Common myeloid progenitor, CD34-positive (primary cell): ENCODE data around the gene LIPH.

Experiments used
- CTCF ChIA-PET: fragments of 350-600 bp; sonication (Branson Sonifier 250); formaldehyde crosslinking; loops from one replicate; lab custom pipeline; 2021; ENCODE audit warnings: antibody characterized with exemption; lab: Charles Lee
- POLR2A ChIA-PET: fragments of 350-600 bp; sonication (Branson Sonifier 250); formaldehyde crosslinking; loops from one replicate; lab custom pipeline; 2021; ENCODE audit warnings: antibody characterized with exemption; lab: Charles Lee
- DNase-seq, 3 donors: peaks; one replicate each; pipeline versions ENCODE4 v3.0.0 to v3.0.0-alpha.2; 2013
- H3K27ac ChIP-seq, 2 experiments: 1 replicate in 1 of 2; 2 replicates in 1 of 2; pipeline ENCODE4 v1.7.0; 2013; ENCODE audit warnings: inconsistent platforms in 2 of 2, low read length in 2 of 2, mild to moderate bottlenecking in 2 of 2, low read depth in 1 of 2, moderate library complexity in 1 of 2; ENCODE audit not compliant: severe bottlenecking in 2 of 2, insufficient read depth in 1 of 2, poor library complexity in 1 of 2
- H3K27me3 ChIP-seq, 5 experiments: replicated peaks in 2 of 5; 1 replicate in 3 of 5; 2 replicates in 2 of 5; pipeline versions ENCODE4 v1.6.1 to v1.7.0; 2013; ENCODE audit warnings: low read length in 4 of 5, mild to moderate bottlenecking in 2 of 5, moderate library complexity in 2 of 5, inconsistent platforms in 1 of 5; ENCODE audit not compliant: insufficient read depth in 5 of 5, control insufficient read depth in 4 of 5
- H3K36me3 ChIP-seq, 4 experiments: 1 replicate in 2 of 4; 2 replicates in 2 of 4; pipeline versions ENCODE4 v1.6.1 to v1.7.0; 2013; ENCODE audit warnings: low read length in 3 of 4, control low read depth in 1 of 4, mild to moderate bottlenecking in 1 of 4; ENCODE audit not compliant: control insufficient read depth in 4 of 4, insufficient read depth in 4 of 4
- H3K4me1 ChIP-seq, 4 experiments: 1 replicate in 3 of 4; 2 replicates in 1 of 4; pipeline versions ENCODE4 v1.6.1 to v1.7.1; 2013; ENCODE audit warnings: low read length in 3 of 4, mild to moderate bottlenecking in 3 of 4, control low read depth in 1 of 4, inconsistent platforms in 1 of 4, moderate library complexity in 1 of 4; ENCODE audit not compliant: control insufficient read depth in 4 of 4, insufficient read depth in 4 of 4; ENCODE audit errors: control extremely low read depth in 1 of 4
- H3K4me3 ChIP-seq, 7 experiments: 1 replicate in 4 of 7; 2 replicates in 3 of 7; pipeline versions ENCODE4 v1.5.1 to v1.7.0; 2013; ENCODE audit warnings: mild to moderate bottlenecking in 7 of 7, low read length in 6 of 7, moderate library complexity in 6 of 7, inconsistent platforms in 2 of 7, low read depth in 2 of 7, control low read depth in 1 of 7; ENCODE audit not compliant: insufficient read depth in 4 of 7, control insufficient read depth in 1 of 7; ENCODE audit errors: extremely low read depth in 1 of 7
- H3K9me3 ChIP-seq, 5 experiments: 1 replicate in 4 of 5; 2 replicates in 1 of 5; pipeline versions ENCODE4 v1.6.1 to v1.7.1; 2013; ENCODE audit warnings: low read length in 4 of 5, mild to moderate bottlenecking in 2 of 5, inconsistent platforms in 1 of 5, low read depth in 1 of 5, moderate library complexity in 1 of 5; ENCODE audit not compliant: control insufficient read depth in 4 of 5, insufficient read depth in 2 of 5; ENCODE audit errors: control extremely low read depth in 1 of 5
- WGBS: methylation state at CpG from one replicate; pipeline ENCODE4 v1.1.5; 2013; ENCODE audit not compliant: insufficient coverage; 5-methylcytosine and 5-hydroxymethylcytosine counted together

LIPH gene

GRCh38 chr3:185549651-185550111 is 2.7 kb downstream of the LIPH start:
- no peak overlapping the region for H3K27ac ChIP-seq
- 100% methylated on average over 3 of the region's 3 CpGs for WGBS
- H3K4me3 ChIP-seq: no peak overlapping the region
- ChIA-PET POLR2A (no interaction called here), CTCF (no interaction called here)
- no peaks in the 10 kb centered on the region for H3K27me3 ChIP-seq
- no peaks in the 10 kb centered on the region for H3K9me3 ChIP-seq
- no peak for DNase-seq
- peaks cover 0 to 2% (median 0%) of the 10 kb centered on the region in 4 experiments for H3K4me1 ChIP-seq
- H3K36me3 ChIP-seq: no peaks in the 10 kb centered on the region

GRCh38 chr3:185549122-185549521 is 3.3 kb downstream of the LIPH start:
- Histone ChIP-seq H3K4me1 (peaks cover 0 to 2% (median 0%) of the 10 kb centered on the region in 4 experiments), H3K4me3 (no peak overlapping the region), H3K27ac (no peak overlapping the region), H3K9me3 (no peaks in the 10 kb centered on the region), H3K27me3 (no peaks in the 10 kb centered on the region), H3K36me3 (no peaks in the 10 kb centered on the region)
- peak; percentile 14 to 40 (median 38) for DNase-seq
- ChIA-PET POLR2A (no interaction called here), CTCF (no interaction called here)
- WGBS: 100% methylated on average over 1 of the region's 3 CpGs

GRCh38 chr3:185540695-185541094 is 11.7 kb downstream of the LIPH start:
- Histone ChIP-seq H3K27me3 (no peaks in the 10 kb centered on the region), H3K4me3 (no peak overlapping the region), H3K9me3 (no peaks in the 10 kb centered on the region), H3K36me3 (no peaks in the 10 kb centered on the region), H3K27ac (no peak overlapping the region), H3K4me1 (peaks cover 0 to 12% (median 8%) of the 10 kb centered on the region in 4 experiments)
- 91% methylated on average over 4 of the region's 7 CpGs for WGBS
- POLR2A ChIA-PET: no interaction called here
- no peak for DNase-seq
- CTCF ChIA-PET: interaction anchor here (1.3 kb wide), 1 partner anchor 18 kb away, joined by 3 read pairs; no protein-coding TSS in a partner anchor

GRCh38 chr3:185539934-185540333 is 12.5 kb downstream of the LIPH start:
- H3K27ac ChIP-seq: no peak overlapping the region
- no peaks in the 10 kb centered on the region for H3K27me3 ChIP-seq
- no peak overlapping the region for H3K4me3 ChIP-seq
- ChIA-PET POLR2A (no interaction called here), CTCF (interaction anchor here (1.3 kb wide), 1 partner anchor 19 kb away, joined by 3 read pairs; no protein-coding TSS in a partner anchor)
- H3K9me3 ChIP-seq: no peaks in the 10 kb centered on the region
- H3K4me1 ChIP-seq: peaks cover 0 to 12% (median 8%) of the 10 kb centered on the region in 4 experiments
- DNase-seq: no peak
- no peaks in the 10 kb centered on the region for H3K36me3 ChIP-seq
- WGBS: no CpG with 5 or more reads among the region's 2 CpGs

- Histone ChIP-seq H3K27ac (no peak overlapping the region), H3K36me3 (no peaks in the 10 kb centered on the region), H3K27me3 (no peaks in the 10 kb centered on the region), H3K4me1 (peaks cover 0 to 12% (median 8%) of the 10 kb centered on the region in 4 experiments), H3K9me3 (no peaks in the 10 kb centered on the region), H3K4me3 (peak overlapping the region in 1 of 7 experiments; percentile 33)
- peak; percentile 49 to 80 (median 76) for DNase-seq
- ChIA-PET CTCF (interaction anchor here (1.3 to 1.4 kb wide), 2 partner anchors 9 to 38 kb away, joined by 4 to 6 read pairs; no protein-coding TSS in a partner anchor), POLR2A (no interaction called here)
- 27% methylated on average over 7 of the region's 9 CpGs for WGBS
Observed at GRCh38 chr3:185537369-185537970, 14.9 kb downstream of the LIPH start.

GRCh38 chr3:185534511-185534910 is 17.9 kb downstream of the LIPH start:
- H3K4me3 ChIP-seq: no peak overlapping the region
- POLR2A ChIA-PET: no interaction called here
- H3K27me3 ChIP-seq: no peaks in the 10 kb centered on the region
- no peaks in the 10 kb centered on the region for H3K36me3 ChIP-seq
- no peak overlapping the region for H3K27ac ChIP-seq
- H3K9me3 ChIP-seq: no peaks in the 10 kb centered on the region
- H3K4me1 ChIP-seq: peaks cover 0 to 12% (median 8%) of the 10 kb centered on the region in 4 experiments
- CTCF ChIA-PET: interaction anchor here (0.7 to 1.3 kb wide), 5 partner anchors 12 to 74 kb away, joined by 3 to 4 read pairs (median 3); no protein-coding TSS in a partner anchor
- DNase-seq: no peak
- no CpG with 5 or more reads among the region's 2 CpGs for WGBS

GRCh38 chr3:185532901-185533300 is 19.5 kb downstream of the LIPH start:
- DNase-seq: no peak
- Histone ChIP-seq H3K27me3 (no peaks in the 10 kb centered on the region), H3K27ac (no peak overlapping the region), H3K4me3 (no peak overlapping the region), H3K9me3 (no peaks in the 10 kb centered on the region), H3K4me1 (peaks cover 0 to 12% (median 8%) of the 10 kb centered on the region in 4 experiments), H3K36me3 (no peaks in the 10 kb centered on the region)
- ChIA-PET POLR2A (no interaction called here), CTCF (no interaction called here)
- WGBS: 90% methylated on average over 2 of the region's 5 CpGs
